NCI-H526 treated with DMSO at 0.1 percent for 48 hours (cell line): ENCODE results near the gene CDC25C.
A peak's percentile ranks its signal among the peaks of the same experiment; 100 is the strongest.

ENCODE experiments used
- DNase-seq: peaks from one replicate; lab custom pipeline; 2025; lab: John Stamatoyannopoulos, UW

The CDC25C gene

GRCh38 chr5:138331449-138332368 is at the start of gene CDC25C:
CDC25C (minus strand) TSS chr5:138331804; CDS start chr5:138331180, 624 bp downstream.
- peak; percentile 98 for DNase-seq

GRCh38 chr5:138372653-138373052 is 41.0 kb upstream of the CDC25C start:
- no peak for DNase-seq

- DNase-seq: no peak
These were observed 40.6 kb upstream of the CDC25C start for GRCh38 chr5:138372225-138372624.

- no peak for DNase-seq
These were observed 39.9 kb upstream of the CDC25C start for GRCh38 chr5:138371454-138371853.

- DNase-seq: no peak
These were observed 38.9 kb upstream of the CDC25C start for GRCh38 chr5:138370537-138370936.

- DNase-seq: no peak
These were observed 38.1 kb upstream of the CDC25C start for GRCh38 chr5:138369706-138370105.

- DNase-seq: no peak
These were observed 37.7 kb upstream of the CDC25C start for GRCh38 chr5:138369261-138369660.

DNA sequence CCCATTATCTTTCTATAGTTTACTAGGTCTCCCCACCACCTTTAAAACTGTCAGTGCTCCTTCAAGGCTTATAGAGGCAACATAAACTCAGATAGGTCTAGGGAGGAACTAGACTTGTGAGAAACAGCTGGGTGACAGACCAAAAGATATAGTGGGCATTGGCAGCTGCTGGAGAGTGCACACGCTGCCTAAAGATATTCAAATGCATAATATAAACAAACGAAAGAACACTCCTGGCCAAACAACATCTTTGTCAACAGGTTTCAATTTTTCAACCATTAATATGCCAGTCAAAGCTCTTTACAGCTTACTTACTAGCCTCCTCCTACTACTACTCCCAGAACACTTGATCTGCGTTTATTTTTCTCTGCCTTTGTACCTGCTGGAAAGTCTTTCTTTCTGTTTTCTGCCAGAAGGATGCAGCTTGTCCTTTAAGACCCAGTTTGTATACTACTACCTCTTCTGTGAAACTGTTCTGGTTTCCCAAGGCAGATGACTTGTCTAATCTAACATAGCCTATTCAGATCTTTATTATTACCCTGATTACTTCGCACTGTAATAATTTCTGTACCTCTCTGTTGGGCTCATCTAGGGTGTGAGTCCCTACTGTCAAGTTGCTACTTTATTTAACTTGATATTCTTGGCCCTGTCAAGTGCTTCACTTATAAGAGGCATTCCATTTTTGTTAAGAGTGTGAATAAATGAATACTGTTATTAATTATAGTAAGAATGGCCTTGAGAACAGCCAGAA is 35.2 kb upstream of the CDC25C start:
- DNase-seq: peak; percentile 5

- no peak for DNase-seq
These were observed 33.0 kb upstream of the CDC25C start for GRCh38 chr5:138364576-138364975.

GRCh38 chr5:138360941-138361452 is 29.4 kb upstream of the CDC25C start:
- DNase-seq: no peak

GRCh38 chr5:138359621-138360020 is 28.0 kb upstream of the CDC25C start:
- DNase-seq: no peak

- peak; percentile 22 for DNase-seq
These were observed 23.3 kb upstream of the CDC25C start for GRCh38 chr5:138354926-138355378.

DNA sequence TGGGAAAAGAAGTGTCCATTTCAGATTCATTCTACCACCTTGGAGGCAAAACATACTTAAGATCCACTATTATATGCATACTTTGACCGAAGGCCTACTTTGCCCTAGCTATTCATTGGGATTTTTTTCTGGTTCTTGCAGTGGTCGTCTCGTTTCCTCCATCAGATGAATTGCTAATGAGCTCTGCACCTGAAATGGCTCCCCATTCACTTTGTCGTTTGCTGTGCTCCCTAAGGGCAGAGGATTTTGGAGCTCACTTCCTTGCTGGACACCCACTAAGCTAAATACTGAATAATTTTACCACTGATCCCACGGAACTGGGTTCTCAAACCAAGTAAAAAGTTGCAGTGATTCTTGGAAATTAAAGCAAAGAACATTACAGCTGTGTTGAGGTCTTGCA is 22.8 kb upstream of the CDC25C start:
- no peak for DNase-seq

- no peak for DNase-seq
These were observed 22.0 kb upstream of the CDC25C start for GRCh38 chr5:138353560-138354080.

- DNase-seq: peak; percentile 49
These were observed 21.3 kb upstream of the CDC25C start for GRCh38 chr5:138352722-138353559.

DNA sequence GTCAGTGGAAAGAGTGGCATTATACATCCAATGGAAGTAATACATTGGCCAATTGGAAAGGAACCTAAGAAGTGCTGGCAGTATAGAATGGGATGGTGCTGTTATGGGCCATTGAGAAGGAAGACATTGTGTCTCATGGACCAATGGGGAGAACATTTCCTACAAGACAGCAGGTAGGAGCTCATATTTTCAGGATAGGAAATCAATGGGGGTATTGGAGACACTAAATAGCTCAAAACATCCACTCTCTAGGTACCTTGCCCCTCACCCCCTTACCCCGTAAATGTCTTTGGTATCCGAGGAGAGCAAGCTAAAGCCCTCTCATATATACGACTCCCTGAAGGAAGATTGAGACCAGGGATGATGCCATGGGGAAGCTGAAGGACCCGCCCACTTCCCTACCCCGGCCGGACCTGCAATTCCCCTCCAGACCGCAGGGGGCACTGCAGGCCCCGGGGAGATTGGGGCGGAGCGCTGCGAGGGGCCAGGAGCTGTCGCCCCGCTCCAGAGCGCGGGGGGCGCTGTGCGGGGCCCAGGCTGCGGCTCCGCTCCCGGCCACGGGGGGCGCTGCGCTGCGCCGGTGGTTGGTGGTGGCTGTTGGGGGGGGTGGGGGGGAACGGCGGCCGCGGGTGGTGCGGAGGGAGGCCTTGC is 20.6 kb upstream of the CDC25C start, which contains the start of gene KDM3B:
TSS of gene KDM3B (plus strand) at position 615 of the 651 bp plus-strand sequence. CDS start 111 bp downstream, outside the sequence.
- peak; percentile 58 for DNase-seq

DNA sequence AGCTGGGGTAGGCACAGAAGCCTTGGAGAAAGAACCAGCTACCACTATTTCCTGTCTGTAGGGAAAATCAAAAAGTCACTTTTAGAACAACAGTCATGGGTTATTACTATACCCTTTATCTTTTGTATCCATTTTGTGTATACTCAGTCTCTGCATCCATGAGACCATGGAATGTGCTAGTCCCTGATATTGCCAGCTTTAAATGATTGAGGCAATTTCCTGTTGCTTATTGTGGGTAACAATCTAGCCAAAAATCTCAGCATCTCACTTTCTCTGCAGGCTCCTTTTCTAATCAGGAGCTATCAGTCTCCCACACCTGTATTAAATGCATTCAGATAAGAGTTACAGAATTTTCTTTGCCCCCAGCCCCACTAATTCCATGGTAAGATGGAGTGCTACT is 19.9 kb upstream of the CDC25C start:
- DNase-seq: no peak

- DNase-seq: no peak
These were observed 19.5 kb upstream of the CDC25C start for GRCh38 chr5:138351056-138351455.

GRCh38 chr5:138350563-138350890 is 18.9 kb upstream of the CDC25C start:
- DNase-seq: no peak

DNA sequence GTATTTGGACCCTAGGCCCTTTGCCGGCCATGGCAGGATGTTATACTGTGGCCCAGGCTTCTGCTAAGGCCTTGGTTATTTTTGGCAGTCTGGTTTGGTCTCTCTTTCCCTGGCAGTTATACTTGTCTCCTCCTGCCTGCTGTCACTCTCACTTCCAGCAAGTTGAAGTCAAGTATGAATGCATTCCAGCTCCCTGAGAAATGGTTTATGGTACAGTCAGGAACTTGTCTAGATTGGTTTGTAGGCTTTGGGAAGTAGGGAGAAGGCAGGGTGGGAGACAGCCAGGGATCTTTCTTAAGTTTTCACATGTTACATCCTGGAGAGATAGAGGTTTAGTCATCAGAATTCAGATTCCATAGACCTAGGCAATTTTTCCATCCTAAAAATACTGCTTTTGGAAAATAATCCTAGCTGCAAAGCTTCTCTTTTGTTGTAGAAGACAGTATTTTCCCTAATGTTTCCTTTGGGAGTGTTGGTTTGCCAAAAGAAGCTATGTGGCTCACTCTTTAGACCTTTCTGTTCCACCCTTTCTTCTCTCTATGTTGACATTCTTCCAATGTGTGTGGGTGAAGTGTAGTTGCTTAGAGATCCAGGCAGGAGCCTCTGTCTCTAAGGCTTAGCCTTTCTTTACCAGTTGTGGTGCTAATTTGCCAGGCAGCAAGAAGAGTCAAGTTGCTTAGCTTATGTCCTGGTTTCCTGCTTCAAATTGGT is 18.4 kb upstream of the CDC25C start:
- no peak for DNase-seq
